ENCODE measurements around the gene DCLK2.

DCLK2 gene

DNA sequence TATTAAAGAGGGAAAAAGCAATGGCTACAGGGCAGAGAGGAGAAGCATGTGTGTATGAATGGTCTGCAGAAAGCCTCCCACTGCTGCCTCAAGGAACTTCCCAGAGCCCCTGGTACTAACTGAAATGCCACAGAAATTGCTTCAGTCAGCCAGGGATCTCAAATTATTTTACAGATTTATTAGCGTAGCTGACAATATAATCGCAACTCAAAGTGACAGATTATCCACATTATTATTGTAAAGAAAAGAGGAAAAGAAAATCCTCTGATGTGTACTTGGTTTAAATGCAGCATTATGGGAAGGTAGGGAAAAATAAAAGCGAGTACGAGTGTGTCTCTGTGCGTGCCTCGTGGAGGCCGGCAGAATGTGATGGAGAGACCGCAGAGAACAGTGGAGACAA, 202.7 kb downstream of the DCLK2 start:
- DNase-seq, result no peak

- peak; percentile 97 for DNase-seq
Observed at GRCh38 chr4:150283689-150284088, 205.4 kb downstream of the DCLK2 start.

DNA sequence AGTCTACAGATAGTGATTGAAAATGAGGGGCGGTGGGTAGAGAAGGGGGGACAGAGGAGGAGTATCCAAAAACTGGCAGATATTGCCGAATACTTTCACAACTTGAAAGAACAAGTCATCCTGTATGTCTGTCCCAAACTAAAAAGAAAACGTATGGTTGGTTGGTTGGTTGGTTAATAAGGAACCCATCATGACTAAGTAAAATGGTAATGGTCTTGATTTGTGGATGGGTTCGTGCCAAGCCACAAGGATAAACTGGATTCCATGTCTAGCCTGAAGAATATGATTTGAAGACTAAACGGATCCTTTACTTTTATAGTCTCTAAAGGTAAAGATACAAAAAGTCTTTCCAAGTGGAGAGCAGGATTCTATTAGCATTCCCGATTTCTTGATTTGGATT, 208.4 kb downstream of the DCLK2 start:
- no peak for DNase-seq

DNA sequence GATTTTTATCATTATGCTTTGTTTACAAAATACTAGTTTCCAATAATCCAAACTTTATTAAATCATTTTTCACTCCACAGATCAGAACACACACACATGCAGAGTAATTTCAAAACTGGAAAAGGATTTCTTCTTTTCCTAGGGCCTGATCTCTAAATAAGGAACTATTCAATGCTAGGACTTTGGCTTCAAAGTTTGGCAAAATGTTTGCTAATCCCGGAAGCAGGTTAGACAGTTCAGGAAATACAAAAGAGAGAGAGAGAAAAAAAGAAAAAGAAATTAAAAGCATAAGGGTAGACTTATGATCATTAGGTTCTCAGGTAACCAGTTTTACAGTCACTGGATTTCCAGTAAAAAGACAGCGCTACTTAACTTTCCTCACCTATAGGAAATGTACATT, 211.0 kb downstream of the DCLK2 start:
- no peak for DNase-seq

DNA sequence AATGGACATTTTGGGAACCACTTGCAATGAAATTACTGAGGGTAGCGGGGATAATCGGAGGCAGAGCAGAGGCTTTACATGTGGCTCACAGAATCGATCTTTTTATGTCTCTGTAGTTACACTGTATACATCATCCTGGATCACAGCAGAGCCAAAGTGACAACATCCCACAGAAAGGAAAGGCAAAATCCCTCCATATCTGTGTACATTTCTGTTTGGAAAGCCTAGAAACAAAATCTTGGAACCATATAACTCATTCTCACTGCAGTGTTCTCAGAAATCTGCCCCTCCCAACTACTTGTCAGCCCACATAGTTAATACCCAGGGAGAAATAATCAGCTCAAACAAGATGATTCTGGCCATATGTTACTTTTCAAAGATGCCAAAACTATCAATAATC, 211.6 kb downstream of the DCLK2 start:
- DNase-seq, result no peak

DNA sequence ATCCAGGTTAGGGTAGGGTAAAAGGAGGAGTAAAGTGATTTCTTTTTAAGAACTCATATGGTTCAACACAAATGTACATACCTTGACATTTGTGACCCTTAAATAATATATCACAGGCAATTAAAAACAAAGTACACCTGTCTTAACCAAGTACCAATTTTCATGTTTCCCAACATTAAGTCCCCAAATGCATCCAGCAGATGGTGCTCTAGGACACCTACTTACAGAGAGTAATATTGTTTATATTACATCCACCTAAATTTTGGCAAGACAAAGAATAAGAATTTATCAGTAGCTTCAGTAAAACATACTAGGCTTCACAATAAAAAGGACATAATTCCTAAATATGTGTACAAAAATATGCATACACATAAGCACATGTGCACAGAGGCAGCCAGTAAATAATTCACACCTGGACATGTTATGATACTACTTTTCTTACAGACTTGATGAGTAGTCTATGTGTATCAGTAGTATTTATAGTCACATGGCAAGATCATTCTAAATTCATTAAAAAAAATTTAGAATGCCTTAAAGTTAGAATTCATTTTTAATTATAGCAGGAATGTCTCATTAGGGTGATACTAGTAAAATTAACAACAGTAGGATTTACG, 219.7 kb downstream of the DCLK2 start:
- peak; percentile 59 for DNase-seq

DNA sequence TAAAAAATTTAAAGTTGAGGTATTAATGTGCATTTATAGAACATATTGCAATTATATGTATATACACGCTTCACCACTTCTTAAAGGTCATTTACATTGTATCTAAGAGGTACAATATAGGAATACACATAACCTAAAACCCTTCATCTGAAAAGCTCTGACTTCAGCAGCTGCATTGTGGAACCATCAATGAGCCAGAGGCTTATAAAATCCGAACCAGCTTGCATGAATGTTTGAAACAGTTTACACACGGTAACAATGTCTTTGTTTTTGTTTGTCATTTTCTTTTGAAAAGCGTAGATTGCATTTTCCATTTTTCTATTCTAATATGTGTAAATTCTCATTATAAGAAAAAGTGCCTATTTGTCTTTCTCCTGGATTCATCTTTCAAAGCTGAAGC, 221.6 kb downstream of the DCLK2 start:
- DNase-seq, result no peak

GRCh38 chr4:150302553-150302952, 224.3 kb downstream of the DCLK2 start:
- peak; percentile 96 for DNase-seq

DNA sequence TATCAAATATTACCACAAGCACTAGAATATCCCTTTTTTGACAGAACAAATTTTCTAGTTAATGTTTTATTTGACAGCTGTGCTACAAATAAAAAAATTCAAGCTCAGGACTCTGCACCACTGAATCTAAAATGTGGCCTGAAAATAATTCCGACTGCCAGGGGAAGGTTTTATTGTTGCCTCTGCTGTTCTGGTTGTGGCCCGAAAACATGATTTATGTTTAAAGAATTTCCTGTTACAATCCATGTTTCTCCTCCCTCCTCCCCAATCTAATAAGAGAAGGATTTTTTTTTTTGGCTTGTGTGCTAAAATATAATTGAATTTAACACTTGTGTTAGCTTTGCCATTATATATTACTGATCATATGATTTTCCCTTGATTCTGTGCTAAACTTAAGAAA, 227.8 kb downstream of the DCLK2 start:
- peak; percentile 77 for DNase-seq

- no peak for DNase-seq
Observed at GRCh38 chr4:150306719-150307118, 228.5 kb downstream of the DCLK2 start.

Data from fibroblast of skin of right quadriceps (primary cell).